HG03342 (cell line): ENCODE results near the gene IQCN.

ENCODE experiments used
- ATAC-seq: cut with Tn5 transposase; IDR thresholded peaks from one replicate; pipeline ENCODE4 v1.9.1; 2021; ENCODE audit warnings: mild to moderate bottlenecking, moderate library complexity; ENCODE audit not compliant: unreplicated experiment

IQCN gene

GRCh38 chr19:18304458-18305310 lies 30.4 kb upstream of the IQCN start:
- ATAC-seq = peak; percentile 41

- ATAC-seq = no peak
Measured at GRCh38 chr19:18304208-18304457, 29.9 kb upstream of the IQCN start.

GRCh38 chr19:18301718-18302111 lies 27.5 kb upstream of the IQCN start:
- ATAC-seq = no peak

GRCh38 chr19:18300930-18301717 lies 26.9 kb upstream of the IQCN start:
- no peak for ATAC-seq

GRCh38 chr19:18299654-18300053 lies 25.4 kb upstream of the IQCN start:
- no peak for ATAC-seq

GRCh38 chr19:18298601-18299000 lies 24.3 kb upstream of the IQCN start:
- ATAC-seq = no peak

GRCh38 chr19:18297308-18297707 lies 23.1 kb upstream of the IQCN start:
- no peak for ATAC-seq

GRCh38 chr19:18295034-18295451 lies 20.8 kb upstream of the IQCN start:
- no peak for ATAC-seq

- no peak for ATAC-seq
Measured at GRCh38 chr19:18294467-18294864, 20.2 kb upstream of the IQCN start.

GRCh38 chr19:18293642-18294466 lies 19.6 kb upstream of the IQCN start:
- no peak for ATAC-seq

GRCh38 chr19:18292810-18293641 lies 18.8 kb upstream of the IQCN start:
- no peak for ATAC-seq

- ATAC-seq = no peak
Measured at GRCh38 chr19:18292462-18292809, 18.2 kb upstream of the IQCN start.

GRCh38 chr19:18291590-18292461 lies 17.6 kb upstream of the IQCN start:
- ATAC-seq = no peak

GRCh38 chr19:18291019-18291524 lies 16.8 kb upstream of the IQCN start:
- no peak for ATAC-seq

GRCh38 chr19:18290302-18291018 lies 16.2 kb upstream of the IQCN start:
- no peak for ATAC-seq

- ATAC-seq = no peak
Measured at GRCh38 chr19:18289471-18290301, 15.4 kb upstream of the IQCN start.

- no peak for ATAC-seq
Measured at GRCh38 chr19:18287836-18288772, 13.9 kb upstream of the IQCN start.
